Right lobe of liver (tissue), 6 donors: ENCODE measurements around the gene NUP93. TPM values are rescaled to one million over a fixed set of nuclear protein-coding genes. Genes with fewer than 3 reads are reported as not detected.

Source experiments
- ATAC-seq, 4 donors: fragments of 200-7000 bp; cut with Tn5 transposase; one replicate each; pipeline ENCODE4 v1.9.1; 2020; ENCODE audit warnings: mild to moderate bottlenecking in 4 of 4, moderate library complexity in 4 of 4
- DNase-seq, 3 donors: peaks; one replicate each; pipeline ENCODE4 v3.0.0-alpha.2; 2020
- H3K27ac ChIP-seq, 3 donors: fragments of 200-600 bp; one replicate each; pipeline ENCODE4 v1.8.0; 2022
- H3K27me3 ChIP-seq, 2 donors: fragments of 200-600 bp; one replicate each; pipeline ENCODE4 v1.8.0; 2022
- H3K36me3 ChIP-seq, 4 donors: fragments of 200-600 bp; sonication (generic) in 1 of 4; one replicate each; pipeline versions ENCODE4 v1.5.1 to v1.8.0; 2017 to 2022; ENCODE audit warnings: control low read depth in 1 of 4
- H3K4me1 ChIP-seq, 4 donors: fragments of 200-600 bp; sonication (generic) in 1 of 4; one replicate each; pipeline versions ENCODE4 v1.5.1 to v1.8.0; 2017 to 2022; ENCODE audit warnings: control low read depth in 1 of 4
- H3K4me3 ChIP-seq, 3 donors: fragments of 200-600 bp; one replicate each; pipeline ENCODE4 v1.8.0; 2022
- H3K9me3 ChIP-seq, 4 donors: fragments of 200-600 bp; sonication (generic) in 1 of 4; one replicate each; pipeline versions ENCODE4 v1.5.1 to v1.8.0; 2017 to 2022; ENCODE audit warnings: control low read depth in 1 of 4
- POLR2A ChIP-seq: fragments of 450-650 bp; IDR thresholded peaks from one replicate; pipeline ENCODE4 v1.6.1; 2017; ENCODE audit warnings: antibody characterized with exemption, mild to moderate bottlenecking
- WGBS: methylation state at CpG from one replicate; pipeline ENCODE4 v1.1.6; 2018; ENCODE audit warnings: low coverage, low lambda C conversion rate; ENCODE audit not compliant: insufficient coverage; ENCODE audit errors: missing lambda C conversion rate; 5-methylcytosine and 5-hydroxymethylcytosine counted together
- intact Hi-C, 2 donors: fragments of 100-400 bp; cut with DNase I; formaldehyde crosslinking; loops; one replicate each; pipeline versions ENCODE4 v1.11.2 to v1.14.1; 2022
- total RNA-seq, 6 experiments: library from RNA; depleted of rRNA in 2 of 6; stranded (reverse); fragments of >200 nt in 2 of 6; fragmentation: NEBNext Ultra II Directional in 3 of 6; extraction: Animal tissue kit (Norgen Biotek cat#: 25700) in 3 of 6; gene quantifications; one replicate each; pipeline versions ENCODE4 v1.1.0 to v1.2.4, GENCODE V29; 2016 to 2023
- TF ChIP-seq, protein P1 (sequence below), 4 donors: fragments of 200-600 bp in 3 of 4; fragments of 450-650 bp in 1 of 4; IDR thresholded peaks; one replicate each; pipeline versions ENCODE4 v1.5.1 to v1.8.0; 2016 to 2022; ENCODE audit warnings: antibody characterized with exemption in 4 of 4, mild to moderate bottlenecking in 2 of 4
- donor health status: DM: no; HTN: yes; CAD: no.
- donor health status: DM: no; HTN: no; CAD: no.
- donor health status: DM: no; HTN: no; CAD: no.
- donor health status: DM: no; HTN: yes; CAD: no.
- donor health status: DM: no; HTN: yes; CAD: no.

Gene NUP93
- total RNA-seq, 6 experiments from 2014 or later = 8.3 to 17.0 (median 12.8) TPM

DNA sequence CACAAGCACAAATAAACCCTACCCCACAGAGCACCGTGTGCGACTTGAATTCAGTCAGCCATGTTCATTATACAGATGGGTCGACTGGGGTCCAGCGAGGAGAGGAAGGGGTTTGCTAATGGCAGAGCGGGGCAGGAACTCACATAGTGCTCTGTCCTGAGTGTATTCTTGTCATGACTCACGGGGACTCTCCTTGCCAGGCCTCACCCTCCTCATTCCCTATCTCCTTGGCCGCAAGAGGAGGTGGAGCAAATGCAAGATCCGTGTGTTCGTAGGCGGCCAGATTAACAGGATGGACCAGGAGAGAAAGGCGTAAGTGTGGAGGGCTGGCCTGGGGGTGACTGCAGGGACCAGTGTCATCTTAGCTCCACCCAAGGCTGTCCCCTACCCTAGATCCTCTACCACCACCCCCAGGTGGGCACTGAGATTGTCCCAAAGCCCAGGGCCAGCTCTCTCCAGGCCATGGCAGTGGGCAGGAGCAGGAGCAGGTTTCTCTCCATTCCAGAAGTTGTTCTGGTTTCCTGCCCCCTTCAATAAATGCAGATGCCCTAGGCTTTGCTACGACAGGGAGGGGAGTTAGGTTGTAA lies 164.5 kb downstream of the NUP93 start:
- Histone ChIP-seq H3K9me3 (no peaks in the 10 kb centered on the region), H3K4me1 (no peaks in the 10 kb centered on the region), H3K36me3 (no peaks in the 10 kb centered on the region), H3K27me3 (no peaks in the 10 kb centered on the region), H3K27ac (no peak overlapping the region), H3K4me3 (no peak overlapping the region)
- intact Hi-C loops = no loop called here
- WGBS = 95% methylated on average over 8 of the region's 12 CpGs
- DNase-seq = no peak
- no peak for ATAC-seq
- TF ChIP-seq, protein P1, sequence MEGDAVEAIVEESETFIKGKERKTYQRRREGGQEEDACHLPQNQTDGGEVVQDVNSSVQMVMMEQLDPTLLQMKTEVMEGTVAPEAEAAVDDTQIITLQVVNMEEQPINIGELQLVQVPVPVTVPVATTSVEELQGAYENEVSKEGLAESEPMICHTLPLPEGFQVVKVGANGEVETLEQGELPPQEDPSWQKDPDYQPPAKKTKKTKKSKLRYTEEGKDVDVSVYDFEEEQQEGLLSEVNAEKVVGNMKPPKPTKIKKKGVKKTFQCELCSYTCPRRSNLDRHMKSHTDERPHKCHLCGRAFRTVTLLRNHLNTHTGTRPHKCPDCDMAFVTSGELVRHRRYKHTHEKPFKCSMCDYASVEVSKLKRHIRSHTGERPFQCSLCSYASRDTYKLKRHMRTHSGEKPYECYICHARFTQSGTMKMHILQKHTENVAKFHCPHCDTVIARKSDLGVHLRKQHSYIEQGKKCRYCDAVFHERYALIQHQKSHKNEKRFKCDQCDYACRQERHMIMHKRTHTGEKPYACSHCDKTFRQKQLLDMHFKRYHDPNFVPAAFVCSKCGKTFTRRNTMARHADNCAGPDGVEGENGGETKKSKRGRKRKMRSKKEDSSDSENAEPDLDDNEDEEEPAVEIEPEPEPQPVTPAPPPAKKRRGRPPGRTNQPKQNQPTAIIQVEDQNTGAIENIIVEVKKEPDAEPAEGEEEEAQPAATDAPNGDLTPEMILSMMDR (IDR thresholded peaks at IDR 0.05) = no peak
- TF ChIP-seq POLR2A = no peak

DNA sequence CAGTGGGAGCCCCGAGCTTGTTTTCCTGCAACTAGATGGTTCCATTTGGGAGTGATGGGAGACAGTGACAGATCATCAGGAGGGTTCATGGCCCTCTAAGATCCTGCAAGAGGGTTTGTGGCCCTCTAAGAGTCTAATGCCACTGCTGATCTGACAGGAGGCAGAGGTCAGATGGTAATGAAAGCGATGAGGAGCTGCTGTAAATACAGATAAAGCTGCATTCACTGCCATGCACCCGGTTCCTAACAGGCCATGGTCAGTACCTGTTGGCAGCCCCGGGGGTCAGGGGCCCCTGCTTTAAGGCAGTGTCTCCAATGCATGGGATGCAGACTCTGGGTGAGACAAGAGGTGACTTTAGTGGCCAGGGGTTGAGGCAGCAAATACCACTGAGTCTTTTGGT lies 165.9 kb downstream of the NUP93 start:
- TF ChIP-seq, protein P1 (IDR thresholded peaks at IDR 0.05) = no peak
- TF ChIP-seq POLR2A = no peak
- Histone ChIP-seq H3K27ac (no peak overlapping the region), H3K27me3 (no peaks in the 10 kb centered on the region), H3K9me3 (no peaks in the 10 kb centered on the region), H3K36me3 (no peaks in the 10 kb centered on the region), H3K4me1 (no peaks in the 10 kb centered on the region), H3K4me3 (no peak overlapping the region)
- intact Hi-C loops = no loop called here
- 67% methylated on average over 1 of the region's 4 CpGs for whole genome bisulfite sequencing
- DNase-seq = no peak
- peak in 1 of 4 donors; percentile 31 for ATAC-seq

DNA sequence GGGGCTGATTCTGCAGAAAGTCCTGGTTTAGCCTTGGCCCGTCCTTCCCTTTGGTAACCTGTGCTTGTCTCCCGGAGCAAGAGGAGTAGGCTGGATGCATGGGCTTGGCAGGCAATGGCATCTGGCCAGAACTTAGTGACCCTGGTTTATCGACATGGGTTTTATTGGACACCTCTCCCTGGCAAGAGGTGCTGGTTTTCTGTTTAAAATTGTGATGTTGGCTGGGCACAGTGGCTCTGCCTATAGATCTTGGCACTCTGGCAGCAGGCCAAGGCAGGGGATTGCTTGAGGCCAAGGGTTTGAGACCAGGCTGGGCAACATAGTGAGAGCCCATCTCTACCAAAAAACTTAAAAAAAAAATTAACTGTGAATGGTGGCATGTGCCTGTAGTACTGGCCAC lies 166.3 kb downstream of the NUP93 start:
- intact Hi-C loops = no loop called here
- no peaks in the 10 kb centered on the region for H3K9me3 ChIP-seq
- DNase-seq (no peak), ATAC-seq (no peak)
- 38% methylated on average over 1 of the region's 3 CpGs for WGBS
- no peak overlapping the region for H3K27ac ChIP-seq
- TF ChIP-seq, protein P1 (IDR thresholded peaks at IDR 0.05) = no peak
- no peak for TF ChIP-seq POLR2A
- H3K27me3 ChIP-seq = no peaks in the 10 kb centered on the region
- no peaks in the 10 kb centered on the region for H3K36me3 ChIP-seq
- no peaks in the 10 kb centered on the region for H3K4me1 ChIP-seq
- no peak overlapping the region for H3K4me3 ChIP-seq

DNA sequence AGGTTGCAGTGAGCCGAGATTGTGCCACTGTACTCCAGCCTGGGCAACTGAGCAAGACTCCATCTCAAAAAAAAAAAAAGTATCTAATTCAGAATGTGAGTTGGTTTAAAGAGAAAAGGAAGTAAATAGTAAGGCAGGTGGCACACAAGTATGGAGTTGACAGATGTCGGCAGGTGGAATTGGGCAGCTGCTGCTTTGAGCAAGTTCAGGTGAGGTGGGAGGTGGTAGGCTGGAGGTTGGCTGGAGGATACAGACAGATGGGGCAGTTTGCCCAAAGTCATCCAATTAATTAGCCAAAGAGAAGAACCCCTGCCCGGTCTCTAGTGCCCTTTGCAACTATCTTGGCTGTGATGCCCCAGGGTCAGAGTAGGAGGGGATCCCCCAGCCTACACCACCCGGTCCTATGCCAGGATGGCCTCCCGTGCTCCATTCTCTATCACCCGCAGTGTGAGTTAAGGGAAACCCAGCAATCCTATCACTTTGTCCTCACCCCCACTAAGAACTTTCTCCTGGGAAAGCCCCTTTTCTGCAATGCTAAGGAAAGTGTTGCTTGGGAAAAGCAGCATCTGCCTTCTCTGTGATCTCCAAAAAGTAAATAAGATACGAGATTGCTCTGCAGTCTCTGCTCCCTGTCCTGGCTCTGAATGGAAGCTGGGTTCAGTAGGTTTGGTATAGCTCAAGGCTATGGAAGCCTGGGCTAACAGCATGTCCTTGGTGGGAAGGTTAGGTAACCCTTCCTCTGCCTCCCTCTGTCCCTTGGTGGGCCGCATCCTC lies 167.3 kb downstream of the NUP93 start:
- ATAC-seq (no peak), DNase-seq (no peak)
- no peaks in the 10 kb centered on the region for H3K4me1 ChIP-seq
- no peaks in the 10 kb centered on the region for H3K9me3 ChIP-seq
- H3K27me3 ChIP-seq = no peaks in the 10 kb centered on the region
- 86% methylated on average over 4 of the region's 8 CpGs for WGBS
- TF ChIP-seq, protein P1 (IDR thresholded peaks at IDR 0.05) = no peak
- TF ChIP-seq POLR2A = no peak
- intact Hi-C loops = no loop called here
- H3K36me3 ChIP-seq = no peaks in the 10 kb centered on the region
- H3K27ac ChIP-seq = no peak overlapping the region
- no peak overlapping the region for H3K4me3 ChIP-seq
